Measurements from ENCODE around the gene EMC7. TPM values are rescaled to one million over a fixed set of nuclear protein-coding genes. Genes with fewer than 3 reads are reported as not detected.
A peak's percentile ranks its signal among the peaks of the same experiment; 100 is the strongest.
"Not testable (repeated sequence)": the region's sequence is repeated elsewhere in the genome, so short reads cannot be mapped to it uniquely, and the experiment has no call there.

EMC7 gene
- total RNA-seq: 10 to 100 TPM; 78.7 to 81.8 TPM

- Mint-ChIP-seq H3K36me3 (ENCODE audit: low read depth) (peaks cover 33% of the 10 kb centered on the region), H3K4me1 (peaks cover 37% of the 10 kb centered on the region), H3K9me3 (no peaks in the 10 kb centered on the region), H3K27ac (peak within 1 kb of the TSS; percentile 90), H3K27me3 (no peaks in the 10 kb centered on the region), H3K4me3 (peak within 1 kb of the TSS; percentile 96)
- DNase-seq: peak; percentile 100
- POLR2A ChIA-PET: interaction anchor here (0.6 to 3.3 kb wide), 19 partner anchors 8 to 886 kb away, joined by 3 to 33 read pairs (median 3); partner anchors contain the start of genes AVEN, EMC4, GOLGA8B and KATNBL1
- CTCF ChIA-PET: interaction anchor here (0.7 to 2.1 kb wide), 4 partner anchors 16 to 265 kb away, joined by 3 to 17 read pairs (median 4); partner anchors contain the start of genes EMC4, KATNBL1 and LPCAT4
Observed at GRCh38 chr15:34101366-34102174, at the start of gene EMC7, which contains the start of gene PGBD4. Gene EMC7 (minus strand): TSS chr15:34101862. CDS start chr15:34101839, 23 bp downstream. Gene PGBD4 (plus strand): TSS chr15:34102083. CDS start chr15:34102532, 449 bp downstream.

DNA sequence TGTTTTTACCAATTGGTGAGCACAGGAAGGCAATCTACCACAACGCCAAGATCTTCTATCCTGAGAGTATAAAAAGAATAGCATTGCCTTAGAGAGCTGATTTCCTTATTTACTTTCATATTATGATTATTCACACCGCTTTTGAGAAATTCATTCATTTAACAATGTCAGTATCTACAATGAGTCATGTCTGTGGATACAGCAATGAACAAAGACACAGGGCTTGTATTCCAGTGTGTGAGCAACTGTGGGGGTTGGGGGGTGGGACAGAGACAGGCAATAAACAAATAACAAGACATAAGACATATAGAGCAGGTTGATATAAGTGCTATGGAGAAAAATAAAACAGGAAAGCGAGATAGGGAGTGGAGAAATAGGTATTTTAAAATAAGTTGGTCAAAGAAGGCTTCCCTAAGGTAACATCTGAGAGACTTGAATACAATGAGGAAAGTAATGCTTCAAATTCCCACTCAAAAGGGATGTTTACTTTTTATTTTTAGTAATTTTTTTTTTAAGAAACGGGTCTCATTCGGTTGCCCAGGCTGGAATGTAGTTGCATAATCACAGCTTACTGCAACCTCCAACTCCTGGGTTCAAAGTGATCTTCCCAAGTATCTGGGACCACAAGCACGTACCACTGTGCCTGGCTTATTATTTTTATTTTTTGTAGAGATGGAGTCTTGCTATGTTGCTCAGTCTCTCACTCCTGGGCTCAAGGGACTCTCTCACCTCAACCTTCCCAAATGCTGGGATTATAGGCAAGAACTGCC lies 45.9 kb upstream of the EMC7 start:
- Mint-ChIP-seq H3K36me3 (ENCODE audit: low read depth) (peaks cover 44% of the 10 kb centered on the region), H3K9me3 (no peaks in the 10 kb centered on the region)

GRCh38 chr15:34133511-34133910 lies 31.8 kb upstream of the EMC7 start:
- Mint-ChIP-seq H3K4me3 (no peak overlapping the region), H3K27ac (no peak overlapping the region), H3K27me3 (no peaks in the 10 kb centered on the region), H3K4me1 (no peaks in the 10 kb centered on the region), H3K36me3 (ENCODE audit: low read depth) (no peaks in the 10 kb centered on the region), H3K9me3 (no peaks in the 10 kb centered on the region)
- POLR2A ChIA-PET: no interaction called here
- DNase-seq: no peak
- CTCF ChIA-PET: no interaction called here

More for the DNA sequence above, 45.9 kb upstream of the EMC7 start:
- Mint-ChIP-seq H3K4me1 (no peaks in the 10 kb centered on the region), H3K27me3 (no peaks in the 10 kb centered on the region), H3K4me3 (no peak overlapping the region), H3K27ac (no peak overlapping the region)
- ChIA-PET CTCF (interaction anchor here (0.6 kb wide), 1 partner anchor 9 kb away, joined by 3 read pairs; no protein-coding TSS in a partner anchor), POLR2A (no interaction called here)
- DNase-seq: no peak

DNA sequence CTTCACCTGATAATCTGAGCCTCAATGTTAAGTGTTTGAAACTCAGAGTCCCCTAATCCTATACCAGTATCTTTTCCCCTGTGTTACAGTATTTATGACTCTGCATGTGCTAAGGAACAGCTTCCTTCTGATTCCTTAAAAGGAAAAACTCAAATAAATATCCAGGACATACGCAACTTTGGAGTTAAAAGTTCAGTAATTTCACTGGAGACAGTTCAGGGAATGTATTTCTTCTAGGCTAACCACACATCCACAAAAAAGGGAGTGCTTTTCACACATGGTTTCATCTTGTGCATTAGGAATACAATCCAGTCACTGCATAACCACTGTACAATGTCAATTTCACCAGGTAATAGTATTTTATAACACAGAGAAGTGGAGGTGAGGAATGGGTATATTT lies 31.2 kb upstream of the EMC7 start:
- Mint-ChIP-seq H3K27me3 (no peaks in the 10 kb centered on the region), H3K36me3 (ENCODE audit: low read depth) (no peaks in the 10 kb centered on the region), H3K4me3 (no peak overlapping the region), H3K9me3 (no peaks in the 10 kb centered on the region), H3K27ac (no peak overlapping the region), H3K4me1 (no peaks in the 10 kb centered on the region)
- ChIA-PET CTCF (interaction anchor here (1.0 kb wide), 1 partner anchor 235 kb away, joined by 3 read pairs; no protein-coding TSS in a partner anchor), POLR2A (no interaction called here)
- no peak for DNase-seq

DNA sequence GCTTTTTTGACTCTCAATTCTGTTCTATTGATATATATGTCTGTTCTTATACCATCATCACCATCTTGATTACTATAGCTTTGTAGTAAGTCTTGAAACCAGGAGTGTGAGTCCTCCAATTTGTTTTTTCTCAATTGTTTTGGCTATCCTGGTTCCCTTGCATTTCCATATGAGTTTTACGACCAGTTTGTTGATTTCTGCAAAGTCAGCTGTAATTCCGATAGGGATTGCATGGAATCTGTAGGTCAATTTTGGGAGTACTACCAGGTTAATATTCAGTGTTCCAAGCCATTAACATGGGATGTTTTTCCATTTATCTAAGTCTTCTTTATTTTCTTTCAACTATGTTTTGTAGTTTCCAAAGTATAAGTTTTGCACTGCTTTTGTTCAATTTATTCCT lies 27.2 kb upstream of the EMC7 start:
- Mint-ChIP-seq H3K27me3 (peaks cover 6% of the 10 kb centered on the region), H3K36me3 (ENCODE audit: low read depth) (no peaks in the 10 kb centered on the region), H3K4me3 (no peak overlapping the region), H3K27ac (no peak overlapping the region), H3K4me1 (no peaks in the 10 kb centered on the region), H3K9me3 (no peaks in the 10 kb centered on the region)
- ChIA-PET POLR2A (no interaction called here), CTCF (no interaction called here)
- DNase-seq: no peak

DNA sequence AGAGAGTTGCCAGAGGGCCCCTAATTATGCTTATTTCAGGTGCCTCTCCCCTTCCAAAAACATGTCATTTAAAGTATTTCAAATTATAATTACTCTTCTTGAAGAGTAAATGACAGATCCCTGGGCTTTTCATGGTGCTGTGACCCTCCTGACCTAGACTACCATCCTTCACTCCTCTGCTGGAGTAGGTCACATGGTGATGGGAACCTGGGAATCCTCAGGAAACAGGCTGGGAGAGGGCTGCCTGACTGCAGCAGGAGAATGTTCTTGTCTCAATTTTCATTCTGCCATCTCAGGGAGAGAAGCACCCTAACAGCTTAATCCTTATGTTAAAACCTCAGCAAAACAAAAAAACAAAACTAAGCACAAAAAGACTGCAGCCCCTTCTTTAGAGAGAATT lies 24.9 kb upstream of the EMC7 start:
- Mint-ChIP-seq H3K27ac (no peak overlapping the region), H3K27me3 (peaks cover 6% of the 10 kb centered on the region), H3K4me3 (no peak overlapping the region), H3K36me3 (ENCODE audit: low read depth) (no peaks in the 10 kb centered on the region), H3K4me1 (no peaks in the 10 kb centered on the region), H3K9me3 (no peaks in the 10 kb centered on the region)
- ChIA-PET CTCF (interaction anchor here (0.5 to 1.7 kb wide), 2 partner anchors 9 to 16 kb away, joined by 3 to 5 read pairs; no protein-coding TSS in a partner anchor), POLR2A (no interaction called here)
- DNase-seq: no peak

GRCh38 chr15:34125945-34126344 lies 24.3 kb upstream of the EMC7 start:
- Mint-ChIP-seq H3K36me3 (ENCODE audit: low read depth) (no peaks in the 10 kb centered on the region), H3K4me1 (no peaks in the 10 kb centered on the region), H3K9me3 (no peaks in the 10 kb centered on the region), H3K4me3 (no peak overlapping the region), H3K27me3 (peaks cover 6% of the 10 kb centered on the region), H3K27ac (no peak overlapping the region)
- DNase-seq: no peak
- CTCF ChIA-PET: no interaction called here
- POLR2A ChIA-PET: no interaction called here

- POLR2A ChIA-PET: no interaction called here
- H3K9me3 Mint-ChIP-seq: no peaks in the 10 kb centered on the region
- CTCF ChIA-PET: interaction anchor here (2.1 kb wide), 1 partner anchor 85 kb away, joined by 5 read pairs; the partner anchor contains the start of gene KATNBL1
- H3K27ac Mint-ChIP-seq: no peak overlapping the region
- no peaks in the 10 kb centered on the region for H3K4me1 Mint-ChIP-seq
- DNase-seq: no peak
- H3K27me3 Mint-ChIP-seq: peaks cover 13% of the 10 kb centered on the region
- H3K36me3 Mint-ChIP-seq (ENCODE audit: low read depth): no peaks in the 10 kb centered on the region
- no peak overlapping the region for H3K4me3 Mint-ChIP-seq
Observed at GRCh38 chr15:34124651-34125050, 23.0 kb upstream of the EMC7 start.

GRCh38 chr15:34122771-34123183 lies 21.1 kb upstream of the EMC7 start:
- no peaks in the 10 kb centered on the region for H3K4me1 Mint-ChIP-seq
- no peak overlapping the region for H3K27ac Mint-ChIP-seq
- ChIA-PET CTCF (no interaction called here), POLR2A (interaction anchor here (1.0 kb wide), 1 partner anchor 487 kb away, joined by 3 read pairs; no protein-coding TSS in a partner anchor)
- no peaks in the 10 kb centered on the region for H3K9me3 Mint-ChIP-seq
- no peak for DNase-seq
- H3K4me3 Mint-ChIP-seq: no peak overlapping the region
- H3K27me3 Mint-ChIP-seq: peaks cover 13% of the 10 kb centered on the region
- H3K36me3 Mint-ChIP-seq (ENCODE audit: low read depth): no peaks in the 10 kb centered on the region

DNA sequence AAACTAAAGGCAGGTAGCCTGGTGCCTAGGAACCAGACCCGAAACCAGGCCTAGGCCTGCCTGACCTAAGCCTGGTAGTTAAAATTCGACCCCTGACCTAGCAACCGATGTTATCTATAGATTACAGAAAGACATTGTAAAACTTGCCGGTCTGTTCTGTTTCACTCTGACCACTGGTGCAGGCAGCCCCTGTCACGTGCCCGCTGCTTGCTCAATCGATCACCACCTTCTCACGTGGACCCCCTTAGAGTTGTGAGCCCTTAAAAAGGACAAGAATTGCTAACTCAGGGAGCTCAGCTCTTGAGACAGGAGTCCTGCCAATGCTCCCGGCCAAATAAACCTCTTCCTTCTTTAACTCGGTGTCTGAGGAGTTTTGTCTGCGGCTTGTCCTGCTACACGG lies 20.1 kb upstream of the EMC7 start:
- CTCF ChIA-PET; H3K4me3 Mint-ChIP-seq; DNase-seq; POLR2A ChIA-PET; H3K4me1 Mint-ChIP-seq; H3K27me3 Mint-ChIP-seq; H3K36me3 Mint-ChIP-seq (ENCODE audit: low read depth); H3K9me3 Mint-ChIP-seq; H3K27ac Mint-ChIP-seq: not testable (repeated sequence)

- H3K27me3 Mint-ChIP-seq; DNase-seq; CTCF ChIA-PET; H3K36me3 Mint-ChIP-seq (ENCODE audit: low read depth); H3K4me3 Mint-ChIP-seq; H3K9me3 Mint-ChIP-seq; POLR2A ChIA-PET; H3K4me1 Mint-ChIP-seq; H3K27ac Mint-ChIP-seq: not testable (repeated sequence)
Observed at GRCh38 chr15:34120420-34120819, 18.8 kb upstream of the EMC7 start.

DNA sequence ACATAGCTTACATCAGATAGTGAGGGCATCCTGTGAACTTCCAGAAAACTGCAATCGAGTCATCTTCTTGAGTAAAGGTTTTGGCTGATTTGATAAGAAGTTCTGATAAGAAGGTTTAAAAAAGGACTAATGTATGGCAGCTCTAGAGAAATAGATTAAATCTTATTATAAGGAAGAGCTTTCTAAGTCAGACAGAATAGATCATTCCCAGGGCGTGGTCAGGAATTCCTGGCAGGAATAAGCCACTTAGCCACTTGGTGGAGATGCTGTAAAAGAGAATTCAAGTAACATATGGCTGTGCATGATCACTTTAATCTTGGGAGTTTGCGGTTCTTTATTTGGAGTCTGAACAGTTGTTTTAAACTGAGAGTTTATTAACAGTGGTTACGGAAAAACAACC lies 17.6 kb upstream of the EMC7 start:
- DNase-seq: no peak
- H3K36me3 Mint-ChIP-seq (ENCODE audit: low read depth): no peaks in the 10 kb centered on the region
- no peak overlapping the region for H3K4me3 Mint-ChIP-seq
- peaks cover 6% of the 10 kb centered on the region for H3K27me3 Mint-ChIP-seq
- H3K9me3 Mint-ChIP-seq: no peaks in the 10 kb centered on the region
- ChIA-PET CTCF (no interaction called here), POLR2A (no interaction called here)
- no peaks in the 10 kb centered on the region for H3K4me1 Mint-ChIP-seq
- H3K27ac Mint-ChIP-seq: no peak overlapping the region

GRCh38 chr15:34116620-34117019 lies 15.0 kb upstream of the EMC7 start:
- Mint-ChIP-seq H3K9me3 (no peaks in the 10 kb centered on the region), H3K4me1 (no peaks in the 10 kb centered on the region), H3K27me3 (peaks cover 6% of the 10 kb centered on the region), H3K4me3 (no peak overlapping the region), H3K36me3 (ENCODE audit: low read depth) (no peaks in the 10 kb centered on the region), H3K27ac (no peak overlapping the region)
- ChIA-PET POLR2A (no interaction called here), CTCF (interaction anchor here (1.4 kb wide), 1 partner anchor 9 kb away, joined by 3 read pairs; no protein-coding TSS in a partner anchor)
- no peak for DNase-seq

Measured in activated CD4-positive, alpha-beta memory T cell treated with anti-CD3 and anti-CD28 coated beads, Interleukin-2, amount 10 ng/mL, durations not matched to agents 7 days and 5 days (primary cell).